AG10803 (cell line): ENCODE measurements around the gene AIFM2.
"Not testable (repeated sequence)": the region's sequence is repeated elsewhere in the genome, so short reads cannot be mapped to it uniquely, and the experiment has no call there.

Source experiments
- DNase-seq: peaks from one replicate; pipeline ENCODE4 v3.0.0; 2010; ENCODE audit warnings: low read depth
- H3K4me3 ChIP-seq: 2 replicates; pipeline ENCODE4 v1.5.1; 2011; ENCODE audit warnings: mild to moderate bottlenecking, low read length, control low read depth
- TF ChIP-seq, protein P1 (sequence below): conservative IDR thresholded peaks from 2 replicates; pipeline ENCODE4 v1.5.1; 2011; ENCODE audit warnings: mild to moderate bottlenecking, low read length, control low read depth, inconsistent platforms

AIFM2 gene

GRCh38 chr10:70101668-70102067, 31.0 kb downstream of the AIFM2 start:
- DNase-seq = no peak
- TF ChIP-seq, protein P1, sequence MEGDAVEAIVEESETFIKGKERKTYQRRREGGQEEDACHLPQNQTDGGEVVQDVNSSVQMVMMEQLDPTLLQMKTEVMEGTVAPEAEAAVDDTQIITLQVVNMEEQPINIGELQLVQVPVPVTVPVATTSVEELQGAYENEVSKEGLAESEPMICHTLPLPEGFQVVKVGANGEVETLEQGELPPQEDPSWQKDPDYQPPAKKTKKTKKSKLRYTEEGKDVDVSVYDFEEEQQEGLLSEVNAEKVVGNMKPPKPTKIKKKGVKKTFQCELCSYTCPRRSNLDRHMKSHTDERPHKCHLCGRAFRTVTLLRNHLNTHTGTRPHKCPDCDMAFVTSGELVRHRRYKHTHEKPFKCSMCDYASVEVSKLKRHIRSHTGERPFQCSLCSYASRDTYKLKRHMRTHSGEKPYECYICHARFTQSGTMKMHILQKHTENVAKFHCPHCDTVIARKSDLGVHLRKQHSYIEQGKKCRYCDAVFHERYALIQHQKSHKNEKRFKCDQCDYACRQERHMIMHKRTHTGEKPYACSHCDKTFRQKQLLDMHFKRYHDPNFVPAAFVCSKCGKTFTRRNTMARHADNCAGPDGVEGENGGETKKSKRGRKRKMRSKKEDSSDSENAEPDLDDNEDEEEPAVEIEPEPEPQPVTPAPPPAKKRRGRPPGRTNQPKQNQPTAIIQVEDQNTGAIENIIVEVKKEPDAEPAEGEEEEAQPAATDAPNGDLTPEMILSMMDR = no peak
- no peak overlapping the region for H3K4me3 ChIP-seq

DNA sequence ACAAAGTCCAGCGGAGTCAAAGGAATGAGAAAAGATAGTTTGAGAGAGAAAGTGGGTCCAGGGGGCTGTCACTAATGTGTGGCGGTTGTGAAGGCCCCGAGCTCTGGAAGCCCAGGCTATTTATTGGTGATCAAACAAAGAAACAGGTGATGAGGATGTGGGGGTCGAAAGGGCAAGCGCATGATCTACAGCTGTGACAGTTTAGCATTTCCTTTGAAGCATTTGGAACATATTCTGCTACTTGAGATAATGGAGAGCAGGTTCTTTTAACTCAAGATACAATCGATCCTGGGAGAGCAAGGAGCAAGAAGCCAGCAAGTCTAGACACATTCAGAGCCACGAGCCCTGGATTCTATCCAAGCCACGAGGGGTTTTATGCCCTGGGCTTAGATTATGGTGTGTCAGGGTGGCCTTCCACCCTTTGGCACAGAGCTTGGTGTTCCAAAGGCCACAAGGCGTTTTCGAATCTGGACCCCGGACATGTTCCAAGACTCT, 31.5 kb downstream of the AIFM2 start:
- DNase-seq, H3K4me3 ChIP-seq: not testable (repeated sequence)

DNA sequence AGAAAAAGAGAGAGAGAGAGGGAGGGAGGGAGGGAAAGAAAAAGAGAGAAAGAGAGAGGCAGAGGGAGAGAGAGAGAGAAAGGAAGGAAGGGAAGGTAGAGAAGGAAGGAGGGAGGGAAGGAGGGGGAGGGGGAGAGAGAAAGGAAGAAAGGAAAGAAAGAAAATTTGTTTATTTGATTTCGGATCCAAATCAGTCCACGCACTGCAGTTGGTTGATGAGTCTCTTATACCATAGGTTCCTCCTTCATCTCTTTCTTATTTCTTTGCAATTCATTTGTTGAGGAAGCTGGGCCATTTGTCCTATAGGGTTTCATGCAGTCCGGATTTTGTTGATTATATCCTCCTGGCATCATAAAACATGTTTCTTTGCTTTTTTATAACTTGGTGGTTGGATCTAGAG, 34.4 kb downstream of the AIFM2 start:
- TF ChIP-seq, protein P1 = no peak
- DNase-seq = no peak

GRCh38 chr10:70097459-70097858, 35.2 kb downstream of the AIFM2 start:
- TF ChIP-seq, protein P1 = no peak
- no peak for DNase-seq
- H3K4me3 ChIP-seq = no peak overlapping the region

More for the DNA sequence above, 34.4 kb downstream of the AIFM2 start:
- H3K4me3 ChIP-seq = no peak overlapping the region

- TF ChIP-seq, protein P1 = no peak
- H3K4me3 ChIP-seq = no peak overlapping the region
- no peak for DNase-seq
Measured at GRCh38 chr10:70096705-70097420, 35.8 kb downstream of the AIFM2 start.

DNA sequence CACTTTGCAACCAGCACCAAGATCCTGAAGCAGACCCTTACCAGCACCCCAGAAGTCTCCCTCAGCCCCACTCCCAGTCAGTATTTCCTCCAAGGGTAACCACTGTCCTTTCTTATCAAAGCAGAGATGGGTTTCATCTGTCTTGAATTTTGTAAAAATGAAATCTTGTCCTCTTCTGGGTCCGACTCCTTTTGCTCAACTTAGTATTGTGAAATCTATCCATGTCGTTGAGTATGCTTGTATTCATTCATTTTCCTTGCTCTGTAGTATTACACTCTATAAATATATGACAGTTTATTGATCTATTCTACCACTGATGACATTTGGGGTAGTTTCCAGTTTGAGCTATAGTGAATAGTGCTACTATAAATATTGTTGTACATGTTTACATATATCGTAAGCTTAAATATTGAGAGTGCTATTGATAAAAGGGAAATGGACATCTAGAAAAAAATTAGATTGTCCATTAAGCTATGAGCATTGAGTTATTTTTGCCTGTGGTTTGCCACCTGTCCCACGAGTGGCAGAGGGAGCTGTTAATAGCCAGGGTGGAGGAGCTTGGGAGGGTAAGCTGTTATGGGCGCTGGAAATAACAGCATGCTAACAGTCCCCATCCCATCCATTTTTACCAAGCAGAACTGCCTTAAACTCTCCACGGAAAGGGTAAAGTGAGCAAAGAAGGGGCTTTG, 36.5 kb downstream of the AIFM2 start:
- no peak overlapping the region for H3K4me3 ChIP-seq
- TF ChIP-seq, protein P1 = no peak

DNA sequence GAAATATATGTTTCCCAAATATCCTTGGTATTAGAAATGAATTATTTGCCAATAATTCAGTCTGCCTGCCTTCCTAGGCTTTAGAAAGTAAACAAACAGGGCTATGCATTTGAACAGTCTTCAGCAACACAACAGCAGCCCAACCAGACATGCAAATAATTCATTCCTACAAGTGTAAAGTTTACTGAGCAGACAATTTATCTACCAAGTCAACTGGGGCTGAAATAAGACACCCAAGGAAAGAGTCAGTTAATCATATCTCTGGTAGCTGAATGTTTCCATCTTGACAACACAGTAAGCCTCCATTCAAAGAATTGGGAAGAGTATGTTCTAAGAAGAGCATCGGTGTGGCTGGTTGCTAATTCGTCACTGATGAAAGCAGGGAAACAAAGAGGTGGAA, 38.4 kb downstream of the AIFM2 start:
- no peak overlapping the region for H3K4me3 ChIP-seq
- TF ChIP-seq, protein P1 = no peak

More for the DNA sequence above, 36.5 kb downstream of the AIFM2 start:
- DNase-seq = no peak

More for the DNA sequence above, 38.4 kb downstream of the AIFM2 start:
- DNase-seq = no peak
